IPS DF 6.9 (cell line): ENCODE measurements around the gene CERS2.
A peak's percentile ranks its signal among the peaks of the same experiment; 100 is the strongest.

Experiments used
- DNase-seq: peaks from one replicate; pipeline ENCODE4 v3.0.0-alpha.2; 2013; ENCODE audit warnings: low read depth, low spot score
- H3K27ac ChIP-seq: one replicate; pipeline ENCODE4 v1.5.1; 2013; ENCODE audit warnings: low read length, control low read depth
- H3K27me3 ChIP-seq: 2 replicates; pipeline ENCODE4 v1.6.1; 2013; ENCODE audit warnings: mild to moderate bottlenecking, low read length; ENCODE audit not compliant: control insufficient read depth, insufficient read depth
- H3K36me3 ChIP-seq: 2 replicates; pipeline ENCODE4 v1.6.1; 2013; ENCODE audit warnings: low read length; ENCODE audit not compliant: control insufficient read depth, insufficient read depth
- H3K4me1 ChIP-seq: 2 replicates; pipeline ENCODE4 v1.6.1; 2013; ENCODE audit warnings: low read length; ENCODE audit not compliant: control insufficient read depth, insufficient read depth
- H3K4me3 ChIP-seq: 2 replicates; pipeline ENCODE4 v1.5.1; 2013; ENCODE audit warnings: mild to moderate bottlenecking, low read length
- H3K9me3 ChIP-seq: 2 replicates; pipeline ENCODE4 v1.6.1; 2013; ENCODE audit warnings: low read length, inconsistent platforms; ENCODE audit not compliant: control insufficient read depth, insufficient read depth
- WGBS: extraction: QIAGEN DNeasy Blood & Tissue Kit; methylation state at CpG from one replicate; pipeline ENCODE4 v1.1.7; 2013; ENCODE audit warnings: mixed read lengths, missing lambda C conversion rate; ENCODE audit not compliant: insufficient read length, insufficient coverage; 5-methylcytosine and 5-hydroxymethylcytosine counted together

CERS2 gene, protein sequence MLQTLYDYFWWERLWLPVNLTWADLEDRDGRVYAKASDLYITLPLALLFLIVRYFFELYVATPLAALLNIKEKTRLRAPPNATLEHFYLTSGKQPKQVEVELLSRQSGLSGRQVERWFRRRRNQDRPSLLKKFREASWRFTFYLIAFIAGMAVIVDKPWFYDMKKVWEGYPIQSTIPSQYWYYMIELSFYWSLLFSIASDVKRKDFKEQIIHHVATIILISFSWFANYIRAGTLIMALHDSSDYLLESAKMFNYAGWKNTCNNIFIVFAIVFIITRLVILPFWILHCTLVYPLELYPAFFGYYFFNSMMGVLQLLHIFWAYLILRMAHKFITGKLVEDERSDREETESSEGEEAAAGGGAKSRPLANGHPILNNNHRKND

DNA sequence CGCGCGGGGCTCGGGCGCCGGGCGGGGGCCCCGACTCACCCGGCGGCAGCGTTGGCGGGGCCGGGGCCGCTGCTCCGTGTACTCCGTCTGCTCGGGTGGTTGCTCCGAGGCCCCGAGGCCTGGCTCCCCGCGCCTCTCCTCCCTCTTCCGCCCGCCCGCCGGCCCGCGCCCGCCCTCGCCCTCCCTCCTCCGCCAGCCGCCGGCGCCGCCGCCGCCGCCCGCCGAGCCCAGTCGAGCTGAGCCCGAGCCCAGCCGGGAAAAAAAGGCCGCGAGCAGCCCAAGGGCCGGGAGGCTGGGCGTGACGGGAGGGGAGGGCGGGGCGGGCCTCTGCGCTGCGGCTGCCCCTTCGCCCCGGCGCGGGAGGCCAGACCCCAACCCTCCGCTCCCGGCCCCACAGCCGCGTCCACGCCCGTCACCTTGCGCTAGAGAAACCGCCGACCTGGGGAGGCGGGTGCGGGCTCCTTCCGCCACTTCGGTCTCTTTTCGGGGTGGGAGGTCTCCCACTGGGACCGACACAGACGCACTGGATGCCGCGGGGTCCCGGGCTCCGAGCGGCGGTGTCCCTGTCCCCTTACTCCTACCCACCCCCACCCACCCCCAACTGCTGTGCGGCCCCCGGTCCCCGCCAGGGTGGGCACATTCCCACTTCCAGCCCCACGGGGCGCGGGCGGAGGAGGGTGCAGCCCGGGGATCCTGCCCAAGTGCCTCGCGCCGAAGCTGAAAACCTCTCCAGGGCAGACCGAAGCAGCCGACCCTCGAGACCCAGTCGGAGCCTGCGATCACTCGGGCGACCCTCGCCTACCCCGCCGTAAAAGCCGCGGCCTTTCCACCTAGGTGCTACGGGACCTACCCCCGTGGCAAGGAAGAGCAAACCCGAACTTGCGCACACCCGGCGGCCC is at the start of gene CERS2:
Gene CERS2, minus strand, starts transcription at position 256 of the 899 bp plus-strand sequence. CDS start 5,745 bp downstream, outside the sequence.
- DNase-seq, result no peak

GRCh38 chr1:151013518-151013917 is 38.9 kb upstream of the CERS2 start:
- no peak for DNase-seq
- Histone ChIP-seq H3K4me3 (no peak overlapping the region), H3K9me3 (no peaks in the 10 kb centered on the region), H3K36me3 (no peaks in the 10 kb centered on the region), H3K27me3 (no peaks in the 10 kb centered on the region), H3K4me1 (no peaks in the 10 kb centered on the region), H3K27ac (no peak overlapping the region)
- WGBS, result no CpG with 5 or more reads among the region's 2 CpGs

More for the DNA sequence above, at the start of gene CERS2:
- Histone ChIP-seq H3K27ac (no peak within 1 kb of the TSS), H3K4me3 (peak within 1 kb of the TSS; percentile 69), H3K36me3 (no peaks in the 10 kb centered on the region), H3K27me3 (no peaks in the 10 kb centered on the region), H3K9me3 (no peaks in the 10 kb centered on the region), H3K4me1 (peaks cover 22% of the 10 kb centered on the region)
- no CpG with 5 or more reads among the region's 106 CpGs for WGBS

- WGBS, result no CpG with 5 or more reads among the region's 14 CpGs
- no peak for DNase-seq
- no peaks in the 10 kb centered on the region for H3K4me1 ChIP-seq
These were observed 38.2 kb upstream of the CERS2 start for GRCh38 chr1:151012684-151013471.

GRCh38 chr1:151011154-151011850 is 36.7 kb upstream of the CERS2 start:
- Histone ChIP-seq H3K4me1 (no peaks in the 10 kb centered on the region), H3K9me3 (no peaks in the 10 kb centered on the region), H3K4me3 (no peak overlapping the region), H3K27ac (no peak overlapping the region), H3K27me3 (no peaks in the 10 kb centered on the region), H3K36me3 (no peaks in the 10 kb centered on the region)
- no CpG with 5 or more reads among the region's 4 CpGs for WGBS
- no peak for DNase-seq

More at GRCh38 chr1:151012684-151013471, 38.2 kb upstream of the CERS2 start:
- no peak overlapping the region for H3K27ac ChIP-seq
- no peak overlapping the region for H3K4me3 ChIP-seq
- H3K36me3 ChIP-seq, result no peaks in the 10 kb centered on the region
- H3K27me3 ChIP-seq, result no peaks in the 10 kb centered on the region
- no peaks in the 10 kb centered on the region for H3K9me3 ChIP-seq

GRCh38 chr1:151010346-151010726 is 35.7 kb upstream of the CERS2 start:
- Histone ChIP-seq H3K4me1 (peaks cover 2% of the 10 kb centered on the region; the same call in 1 of the 2 replicates), H3K27me3 (no peaks in the 10 kb centered on the region), H3K9me3 (no peaks in the 10 kb centered on the region), H3K36me3 (no peaks in the 10 kb centered on the region), H3K27ac (no peak overlapping the region), H3K4me3 (no peak overlapping the region)
- WGBS, result no CpG with 5 or more reads among the region's 3 CpGs
- no peak for DNase-seq

- Histone ChIP-seq H3K9me3 (no peaks in the 10 kb centered on the region), H3K36me3 (no peaks in the 10 kb centered on the region), H3K27ac (no peak overlapping the region), H3K4me3 (no peak overlapping the region), H3K27me3 (no peaks in the 10 kb centered on the region), H3K4me1 (peaks cover 2% of the 10 kb centered on the region; the same call in 1 of the 2 replicates)
- DNase-seq, result no peak
- WGBS, result no CpG with 5 or more reads among the region's 8 CpGs
These were observed 35.2 kb upstream of the CERS2 start for GRCh38 chr1:151009674-151010345.

GRCh38 chr1:151009206-151009587 is 34.6 kb upstream of the CERS2 start:
- no peaks in the 10 kb centered on the region for H3K9me3 ChIP-seq
- peak overlapping the region; percentile 53; the same call in 1 of the 2 replicates for H3K4me3 ChIP-seq
- peaks cover 2% of the 10 kb centered on the region; the same call in 1 of the 2 replicates for H3K4me1 ChIP-seq
- no CpG with 5 or more reads among the region's 3 CpGs for WGBS
- DNase-seq, result no peak
- H3K27ac ChIP-seq, result no peak overlapping the region
- no peaks in the 10 kb centered on the region for H3K36me3 ChIP-seq
- no peaks in the 10 kb centered on the region for H3K27me3 ChIP-seq

DNA sequence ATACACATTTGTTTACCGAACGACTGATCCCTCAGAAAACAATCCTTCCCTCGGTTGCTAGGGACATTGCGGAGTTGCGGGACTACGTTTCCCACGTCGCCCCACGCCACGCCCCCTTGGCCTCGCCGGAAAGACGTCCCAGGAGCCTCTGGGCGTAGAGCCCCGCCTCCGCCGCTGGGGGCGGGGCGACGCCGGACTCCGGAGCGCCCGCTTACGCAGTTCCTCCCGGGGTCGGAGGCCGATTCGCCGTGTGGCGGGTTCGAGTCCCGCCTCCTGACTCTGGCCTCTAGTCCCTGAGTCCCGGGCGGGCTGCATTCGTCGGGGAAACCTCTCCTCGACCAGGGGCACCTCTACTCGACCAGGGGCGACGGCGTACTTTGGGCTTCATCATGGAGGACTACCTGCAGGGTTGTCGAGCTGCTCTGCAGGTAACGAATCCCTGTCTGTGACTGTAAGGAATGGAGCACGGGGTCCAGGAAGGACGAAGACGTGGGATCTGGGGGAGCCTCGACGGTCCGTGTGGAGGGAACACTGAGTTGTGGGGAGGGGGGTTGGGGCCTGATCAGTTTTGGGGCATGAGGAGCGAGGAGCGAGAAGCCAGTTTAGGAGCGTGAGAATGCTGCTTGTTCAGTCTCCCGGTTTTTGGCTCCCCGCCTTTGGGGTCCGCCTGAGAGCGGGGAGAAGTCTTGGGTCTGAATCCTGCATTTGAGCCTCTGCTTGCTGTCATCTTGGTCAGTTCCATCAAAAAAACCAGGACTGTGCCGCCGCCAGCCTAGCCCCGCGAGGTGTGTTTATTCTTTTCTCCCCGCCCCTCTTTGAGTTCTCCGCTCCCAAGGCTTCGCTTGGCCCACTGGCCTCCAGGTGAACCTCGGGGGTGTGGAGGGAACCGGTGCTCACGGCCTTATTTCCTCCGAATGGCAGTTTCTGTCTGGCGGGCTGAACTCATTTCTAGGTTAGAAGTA is 33.9 kb upstream of the CERS2 start, which contains the start of gene PRUNE1:
Gene PRUNE1, plus strand, starts transcription at position 206 of the 962 bp plus-strand sequence. Its CDS starts 184 bp downstream, at position 390.
- WGBS, result no CpG with 5 or more reads among the region's 69 CpGs
- Histone ChIP-seq H3K36me3 (no peaks in the 10 kb centered on the region), H3K27ac (no peak within 1 kb of the TSS), H3K27me3 (no peaks in the 10 kb centered on the region), H3K4me3 (peak within 1 kb of the TSS; percentile 53), H3K4me1 (peaks cover 2% of the 10 kb centered on the region; the same call in 1 of the 2 replicates), H3K9me3 (no peaks in the 10 kb centered on the region)
- DNase-seq, result peak; percentile 88
